GM21619 (cell line): Measurements from ENCODE around the gene MOB3A.
"Not testable (repeated sequence)": the region's sequence is repeated elsewhere in the genome, so short reads cannot be mapped to it uniquely, and the experiment has no call there.

Experiments
- ATAC-seq: cut with Tn5 transposase; IDR thresholded peaks from one replicate; pipeline ENCODE4 v1.9.1; 2021; ENCODE audit not compliant: unreplicated experiment

MOB3A gene

DNA sequence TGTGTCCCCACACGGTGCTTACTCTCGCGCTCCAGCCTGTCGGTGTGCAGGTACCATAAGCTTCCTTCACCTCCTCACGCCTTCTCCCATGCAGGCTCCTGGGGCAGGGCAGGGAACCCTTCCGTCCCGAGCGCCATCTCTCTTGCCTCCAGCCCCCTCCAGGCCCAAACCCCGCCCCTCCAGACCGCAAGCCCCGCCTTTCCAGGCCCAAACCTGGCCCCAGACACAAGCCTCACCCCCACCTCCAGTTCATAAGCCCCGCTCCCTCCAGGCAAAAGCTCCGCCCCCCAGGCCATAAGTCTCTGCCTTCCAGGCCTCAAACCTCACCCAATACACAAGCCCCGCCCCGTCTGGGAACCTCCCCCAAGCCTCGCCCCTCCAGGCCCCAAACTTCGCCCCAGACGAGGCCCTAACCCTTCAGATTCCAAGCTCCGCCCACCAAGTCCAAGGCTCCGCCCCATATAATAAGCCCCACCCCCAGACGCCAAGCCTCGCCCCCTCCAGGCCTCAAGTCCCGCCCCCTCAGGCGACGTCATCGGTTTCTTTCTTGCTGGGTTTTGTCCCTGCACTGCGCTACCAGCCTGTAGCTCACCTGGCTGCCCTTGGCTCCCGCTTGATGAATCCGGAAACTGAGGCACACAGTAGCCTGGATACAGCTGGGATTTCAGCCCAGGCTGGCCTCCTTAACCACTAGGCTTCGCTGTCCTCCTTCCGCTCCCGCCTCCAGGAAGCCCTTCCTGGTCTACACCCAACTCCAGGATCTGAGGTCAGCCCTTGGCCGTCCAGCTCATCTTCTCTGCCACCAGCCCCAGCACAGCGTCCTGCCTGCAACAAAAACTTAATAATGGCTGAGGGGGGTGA is 61.2 kb downstream of the MOB3A start:
- no peak for ATAC-seq

DNA sequence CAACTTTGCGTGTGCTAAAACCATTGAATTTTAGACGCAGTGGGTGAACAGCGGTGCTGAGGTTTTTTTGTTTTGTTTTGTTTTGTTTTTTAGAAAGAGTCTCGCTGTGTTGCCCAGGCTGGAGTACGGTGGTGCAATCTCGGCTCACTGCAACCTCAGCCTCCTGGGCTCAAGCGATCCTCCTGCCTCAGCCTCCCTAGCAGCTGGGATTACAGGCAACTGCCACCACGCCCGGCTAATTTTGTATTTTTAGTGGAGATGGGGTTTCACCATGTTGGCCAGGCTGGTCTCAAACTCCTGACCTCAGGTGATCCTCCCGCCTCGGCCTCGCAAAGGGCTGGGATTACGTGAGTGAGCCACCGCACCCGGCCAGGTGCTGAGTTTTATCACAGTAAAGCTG is 61.9 kb downstream of the MOB3A start:
- ATAC-seq = not testable (repeated sequence)

DNA sequence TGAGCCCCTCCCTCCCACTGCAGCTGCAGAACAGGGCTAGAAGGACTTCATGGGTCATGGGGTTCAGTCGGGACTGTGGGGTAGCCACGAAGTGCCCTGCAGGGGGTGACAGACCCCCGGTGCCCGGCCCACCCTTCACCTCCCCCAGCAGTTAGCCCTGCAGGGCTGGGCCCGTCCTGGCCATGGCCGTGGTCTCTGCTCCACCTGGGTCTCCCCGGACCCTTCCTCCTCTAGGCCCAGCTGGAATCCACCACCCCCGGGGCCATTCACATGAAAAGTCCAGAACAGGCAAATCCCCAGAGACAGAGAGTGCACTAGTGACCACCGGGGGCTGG is 62.3 kb downstream of the MOB3A start:
- ATAC-seq = no peak

DNA sequence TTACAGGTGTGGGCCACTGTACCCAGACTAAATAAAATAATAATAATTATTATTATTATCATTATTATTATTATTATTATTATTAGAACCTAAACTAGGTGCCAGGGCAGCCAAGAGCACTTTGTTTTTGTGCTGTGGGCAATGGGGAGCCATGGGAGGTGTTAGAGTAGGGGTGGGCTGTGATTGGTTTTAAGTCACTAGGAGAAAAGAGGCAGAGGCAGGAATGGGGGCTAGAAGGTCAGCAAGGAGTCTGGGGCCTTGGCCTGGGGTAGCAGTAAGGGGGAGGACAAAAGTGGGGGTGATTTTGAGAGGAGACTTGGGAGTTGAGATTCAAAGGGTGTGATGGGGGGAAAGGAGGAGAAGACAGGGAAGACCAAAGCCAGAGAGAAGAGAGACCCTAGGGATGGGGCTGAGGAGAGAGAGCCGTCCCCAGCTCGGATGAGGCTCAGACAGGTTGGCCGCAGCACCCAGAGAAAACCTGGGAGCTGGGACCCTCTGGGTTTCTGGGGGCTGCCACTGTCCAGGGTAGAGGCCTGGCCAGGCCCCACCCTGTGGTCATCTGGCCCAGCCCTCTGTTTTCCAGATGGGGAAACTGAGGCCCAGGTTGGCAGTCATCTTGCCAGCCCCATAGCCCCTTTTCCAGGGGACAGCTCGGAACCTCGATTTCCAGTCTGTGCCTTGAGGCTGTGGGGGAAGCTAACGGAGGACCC is 62.9 kb downstream of the MOB3A start:
- ATAC-seq = no peak

DNA sequence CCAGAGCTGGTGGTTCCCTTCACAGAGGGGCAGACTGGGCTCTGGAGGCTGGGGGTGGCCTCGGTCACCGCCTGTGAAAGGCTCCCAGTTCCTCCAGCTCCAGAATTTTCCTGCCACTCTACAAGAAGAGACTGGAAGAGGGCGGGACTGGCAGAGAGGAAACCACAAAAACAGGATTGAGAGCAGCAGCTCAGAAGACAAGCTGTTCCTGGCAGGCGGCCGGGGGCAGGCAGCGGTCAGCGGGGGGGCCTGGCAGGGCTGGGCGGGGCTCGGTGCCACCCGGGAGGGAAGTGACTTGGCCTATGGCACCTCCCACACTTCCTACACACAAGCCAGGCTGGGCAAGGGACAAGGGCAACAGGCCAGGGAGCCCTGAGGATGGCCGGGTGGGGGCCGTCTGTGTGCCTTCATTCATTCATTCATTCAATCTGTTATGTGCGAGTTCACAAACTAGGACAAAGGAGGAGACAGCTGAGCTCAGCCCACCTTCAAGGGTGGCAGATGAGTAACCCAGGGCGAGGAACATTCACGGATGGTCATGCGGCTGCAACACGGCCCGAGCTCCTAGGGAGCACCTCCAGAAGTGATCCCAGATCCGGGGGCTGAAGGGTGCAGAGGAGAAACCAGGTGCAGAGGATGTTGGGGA is 63.7 kb downstream of the MOB3A start:
- no peak for ATAC-seq

DNA sequence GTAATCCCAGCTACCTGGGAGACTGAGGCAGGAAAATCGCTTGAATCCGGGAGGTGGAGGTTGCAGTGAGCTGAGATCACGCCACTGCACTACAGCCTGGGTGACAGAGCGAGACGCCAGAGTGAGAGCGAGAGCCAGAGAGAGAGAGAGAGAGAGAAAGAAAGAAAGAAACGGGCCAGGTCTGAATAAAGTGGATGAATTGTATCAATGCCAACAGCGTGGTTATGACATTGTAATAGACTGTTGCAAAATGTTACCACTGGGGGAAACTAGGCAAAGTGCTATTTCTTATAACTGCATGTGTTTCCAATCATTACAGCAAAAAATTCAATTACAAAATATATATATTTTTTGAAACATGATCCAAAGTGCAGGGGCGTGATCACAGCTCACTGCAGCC is 68.8 kb downstream of the MOB3A start:
- ATAC-seq = no peak

- ATAC-seq = no peak
Measured at GRCh38 chr19:2026770-2027169, 69.4 kb downstream of the MOB3A start.

- no peak for ATAC-seq
Measured at GRCh38 chr19:2022289-2022688, 73.8 kb downstream of the MOB3A start.

DNA sequence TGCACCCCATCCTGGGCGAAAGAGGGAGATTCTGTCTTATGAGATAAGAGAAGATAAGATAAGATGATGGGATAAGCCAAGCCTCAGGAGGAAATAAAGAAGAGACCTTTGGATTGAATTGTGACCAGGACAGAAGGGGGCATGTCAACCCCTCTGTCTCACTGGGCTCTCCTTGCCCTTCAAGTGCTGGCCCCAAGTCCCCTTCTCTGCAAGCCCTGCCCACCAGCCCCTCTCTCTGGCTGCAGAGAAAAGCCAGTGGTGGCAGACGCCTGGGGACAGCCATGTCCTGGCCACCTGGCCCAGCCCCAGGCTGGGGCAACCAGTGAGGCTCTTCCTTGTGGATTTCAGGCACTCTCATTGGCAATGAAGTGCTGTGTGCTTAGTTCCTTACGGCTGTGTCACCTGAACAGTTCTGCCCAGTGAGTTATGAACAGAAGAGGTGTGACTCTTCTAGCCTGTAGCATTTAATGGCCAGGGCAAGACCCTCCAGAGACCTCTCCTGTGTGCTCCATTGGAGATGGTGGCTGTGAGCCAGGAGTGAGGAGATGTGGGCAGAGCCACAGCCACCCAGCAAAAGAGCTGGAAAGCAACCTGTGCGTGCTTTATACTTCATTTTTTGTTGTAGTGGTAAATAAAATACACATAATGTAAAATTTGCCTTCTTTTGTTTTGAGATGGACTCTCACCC is 74.5 kb downstream of the MOB3A start:
- ATAC-seq = no peak
